Lung microvascular endothelial cell (primary cell): ENCODE results near the gene PTPRT. TPM values are rescaled to one million over a fixed set of nuclear protein-coding genes. Genes with fewer than 3 reads are reported as not detected.

Source experiments
- DNase-seq, 2 donors: peaks; one replicate each; pipeline versions ENCODE4 v3.0.0 to v3.0.0-alpha.2; 2010; ENCODE audit warnings: low read depth in 2 of 2
- total RNA-seq: library from RNA; depleted of rRNA; stranded (reverse); fragments of >200 nt; gene quantifications from 2 replicates; pipeline ENCODE4 v1.2.1, GENCODE V29; 2014

Gene PTPRT
- total RNA-seq, 1 donor from 2014 or later, result not detected

- no peak for DNase-seq
Observed at GRCh38 chr20:42735539-42735938, 454.2 kb downstream of the PTPRT start.

- no peak for DNase-seq
Observed at GRCh38 chr20:42734660-42735368, 454.9 kb downstream of the PTPRT start.

GRCh38 chr20:42721923-42722322 lies 467.8 kb downstream of the PTPRT start:
- no peak for DNase-seq

- DNase-seq, result peak in 1 of 2 donors; percentile 22
Observed at GRCh38 chr20:42714298-42715141, 475.2 kb downstream of the PTPRT start.

- no peak for DNase-seq
Observed at GRCh38 chr20:42708266-42708665, 481.4 kb downstream of the PTPRT start.

GRCh38 chr20:42706759-42707158 lies 482.9 kb downstream of the PTPRT start:
- DNase-seq, result no peak

GRCh38 chr20:42705550-42705949 lies 484.2 kb downstream of the PTPRT start:
- DNase-seq, result no peak

- DNase-seq, result no peak
Observed at GRCh38 chr20:42703744-42704143, 486.0 kb downstream of the PTPRT start.

- no peak for DNase-seq
Observed at GRCh38 chr20:42701948-42702347, 487.8 kb downstream of the PTPRT start.

- DNase-seq, result no peak
Observed at GRCh38 chr20:42700372-42700771, 489.3 kb downstream of the PTPRT start.

- DNase-seq, result no peak
Observed at GRCh38 chr20:42697962-42698361, 491.7 kb downstream of the PTPRT start.

- DNase-seq, result no peak
Observed at GRCh38 chr20:42690842-42691437, 498.8 kb downstream of the PTPRT start.

- DNase-seq, result no peak
Observed at GRCh38 chr20:42688576-42688975, 501.1 kb downstream of the PTPRT start.

- DNase-seq, result no peak
Observed at GRCh38 chr20:42686057-42686456, 503.6 kb downstream of the PTPRT start.

- no peak for DNase-seq
Observed at GRCh38 chr20:42678895-42679294, 510.8 kb downstream of the PTPRT start.

GRCh38 chr20:42656130-42656529 lies 533.6 kb downstream of the PTPRT start:
- DNase-seq, result no peak

- DNase-seq, result no peak
Observed at GRCh38 chr20:42652266-42652665, 537.4 kb downstream of the PTPRT start.

GRCh38 chr20:42650191-42650746 lies 539.4 kb downstream of the PTPRT start:
- no peak for DNase-seq

GRCh38 chr20:42649748-42650147 lies 540.0 kb downstream of the PTPRT start:
- DNase-seq, result no peak

GRCh38 chr20:42646250-42646649 lies 543.5 kb downstream of the PTPRT start:
- no peak for DNase-seq

GRCh38 chr20:42641886-42642285 lies 547.8 kb downstream of the PTPRT start:
- no peak for DNase-seq

- DNase-seq, result no peak
Observed at GRCh38 chr20:42639140-42639539, 550.6 kb downstream of the PTPRT start.
